ENCODE results near the gene VPS9D1. TPM values are rescaled to one million over a fixed set of nuclear protein-coding genes. Genes with fewer than 3 reads are reported as not detected.

Gene VPS9D1
- polyA plus RNA-seq (ENCODE audit: insufficient read length in 3 of 3): 1 to 10 TPM; 7.5 to 9.3 (median 9.2) TPM

GRCh38 chr16:89720813-89721545 lies at the start of gene VPS9D1, which contains the start of gene ZNF276:
VPS9D1 (minus strand) TSS chr16:89720898; CDS start chr16:89720861, 37 bp downstream.
ZNF276 (plus strand) TSS chr16:89721537; CDS start chr16:89721641, 104 bp downstream.
- peak in 1 of 3 donors; percentile 62 for DNase-seq (ENCODE audit: low read depth in 3 of 3, low spot score in 2 of 3)

- no peak for DNase-seq (ENCODE audit: low read depth in 3 of 3, low spot score in 2 of 3)
These were observed 49.7 kb upstream of the VPS9D1 start for GRCh38 chr16:89770367-89770766.

GRCh38 chr16:89765292-89765830 lies 44.7 kb upstream of the VPS9D1 start:
- no peak for DNase-seq (ENCODE audit: low read depth in 3 of 3, low spot score in 2 of 3)

- no peak for DNase-seq (ENCODE audit: low read depth in 3 of 3, low spot score in 2 of 3)
These were observed 44.1 kb upstream of the VPS9D1 start for GRCh38 chr16:89764711-89765201.

GRCh38 chr16:89761304-89761922 lies 40.7 kb upstream of the VPS9D1 start:
- no peak for DNase-seq (ENCODE audit: low read depth in 3 of 3, low spot score in 2 of 3)

GRCh38 chr16:89759746-89760340 lies 39.1 kb upstream of the VPS9D1 start:
- no peak for DNase-seq (ENCODE audit: low read depth in 3 of 3, low spot score in 2 of 3)

GRCh38 chr16:89749637-89750036 lies 28.9 kb upstream of the VPS9D1 start:
- DNase-seq (ENCODE audit: low read depth in 3 of 3, low spot score in 2 of 3): no peak

- no peak for DNase-seq (ENCODE audit: low read depth in 3 of 3, low spot score in 2 of 3)
These were observed 28.2 kb upstream of the VPS9D1 start for GRCh38 chr16:89748921-89749320.

GRCh38 chr16:89748076-89748475 lies 27.4 kb upstream of the VPS9D1 start:
- no peak for DNase-seq (ENCODE audit: low read depth in 3 of 3, low spot score in 2 of 3)

GRCh38 chr16:89746043-89746442 lies 25.3 kb upstream of the VPS9D1 start:
- DNase-seq (ENCODE audit: low read depth in 3 of 3, low spot score in 2 of 3): no peak

GRCh38 chr16:89744813-89745212 lies 24.1 kb upstream of the VPS9D1 start:
- no peak for DNase-seq (ENCODE audit: low read depth in 3 of 3, low spot score in 2 of 3)

- no peak for DNase-seq (ENCODE audit: low read depth in 3 of 3, low spot score in 2 of 3)
These were observed 22.2 kb upstream of the VPS9D1 start for GRCh38 chr16:89742948-89743347.

- no peak for DNase-seq (ENCODE audit: low read depth in 3 of 3, low spot score in 2 of 3)
These were observed 20.8 kb upstream of the VPS9D1 start for GRCh38 chr16:89741342-89742014.

GRCh38 chr16:89739383-89739782 lies 18.7 kb upstream of the VPS9D1 start:
- no peak for DNase-seq (ENCODE audit: low read depth in 3 of 3, low spot score in 2 of 3)

GRCh38 chr16:89738538-89739317 lies 18.0 kb upstream of the VPS9D1 start:
- DNase-seq (ENCODE audit: low read depth in 3 of 3, low spot score in 2 of 3): no peak

GRCh38 chr16:89738072-89738377 lies 17.3 kb upstream of the VPS9D1 start:
- DNase-seq (ENCODE audit: low read depth in 3 of 3, low spot score in 2 of 3): no peak

- no peak for DNase-seq (ENCODE audit: low read depth in 3 of 3, low spot score in 2 of 3)
These were observed 16.8 kb upstream of the VPS9D1 start for GRCh38 chr16:89737341-89738071.

GRCh38 chr16:89736554-89736953 lies 15.9 kb upstream of the VPS9D1 start:
- DNase-seq (ENCODE audit: low read depth in 3 of 3, low spot score in 2 of 3): no peak

GRCh38 chr16:89733792-89734191 lies 13.1 kb upstream of the VPS9D1 start:
- no peak for DNase-seq (ENCODE audit: low read depth in 3 of 3, low spot score in 2 of 3)
